Measurements from ENCODE around the gene CD200. TPM values are rescaled to one million over a fixed set of nuclear protein-coding genes. Genes with fewer than 3 reads are reported as not detected.

CD200 gene
- total and polyA plus RNA-seq, 2 experiments from 2014 or later, result 0.20 TPM; not detected in 1

- H3K9me3 ChIP-seq (ENCODE audit: low read depth), result no peaks in the 10 kb centered on the region
- H3K9ac ChIP-seq, result no peak overlapping the region
- H3K36me3 ChIP-seq (ENCODE audit: low read depth), result no peaks in the 10 kb centered on the region
- H3K4me3 ChIP-seq, result no peak overlapping the region
- 0 out of 2 replicates have a peak, but pooled peaks cover 3% of the 10 kb centered on the region for H3F3A ChIP-seq (ENCODE audit: insufficient read depth)
- no peak for DNase-seq
- no peaks in the 10 kb centered on the region for H3K9me2 ChIP-seq (ENCODE audit: insufficient read depth)
- H3K4me2 ChIP-seq (ENCODE audit: unreplicated experiment), result no peak overlapping the region
- H3K79me2 ChIP-seq (ENCODE audit: insufficient read depth), result no peaks in the 10 kb centered on the region
- H4K20me1 ChIP-seq (ENCODE audit: insufficient read depth), result no peaks in the 10 kb centered on the region
- H3K27ac ChIP-seq, result no peak overlapping the region
- no peaks in the 10 kb centered on the region for H3K27me3 ChIP-seq (replicated peaks; ENCODE audit: insufficient read depth)
- H3K4me1 ChIP-seq (ENCODE audit: insufficient read depth), result no peaks in the 10 kb centered on the region
- WGBS, 2 experiments (ENCODE audit: low coverage in 1 of 2, low lambda C conversion rate in 2 of 2, missing lambda C conversion rate in 2 of 2), result 62 to 63% methylated on average over 7 of the region's 7 CpGs
- no peak for TF ChIP-seq EZH2 (IDR thresholded peaks at IDR 0.05; ENCODE audit: insufficient read depth, poor library complexity, severe bottlenecking)
- TF ChIP-seq EZH2phosphoT487 (IDR thresholded peaks at IDR 0.05; ENCODE audit: insufficient read depth, low read depth), result no peak
- in situ Hi-C loops (cut with MboI), result no loop called here
- H2AFZ ChIP-seq, result no peak overlapping the region
Observed at GRCh38 chr3:112382543-112383160, 49.7 kb downstream of the CD200 start.

GRCh38 chr3:112384769-112385168 is 51.8 kb downstream of the CD200 start:
- no peaks in the 10 kb centered on the region for H3K79me2 ChIP-seq (ENCODE audit: insufficient read depth)
- in situ Hi-C loops (cut with MboI), result no loop called here

GRCh38 chr3:112388972-112389371 is 56.0 kb downstream of the CD200 start:
- Histone ChIP-seq H3K4me2 (ENCODE audit: unreplicated experiment) (no peak overlapping the region), H3K9me3 (ENCODE audit: low read depth) (no peaks in the 10 kb centered on the region), H3K9me2 (ENCODE audit: insufficient read depth) (no peaks in the 10 kb centered on the region), H3K79me2 (ENCODE audit: insufficient read depth) (no peaks in the 10 kb centered on the region), H4K20me1 (ENCODE audit: insufficient read depth) (no peaks in the 10 kb centered on the region), H3K27me3 (replicated peaks; ENCODE audit: insufficient read depth) (no peaks in the 10 kb centered on the region), H2AFZ (no peak overlapping the region), H3K36me3 (ENCODE audit: low read depth) (no peaks in the 10 kb centered on the region), H3K9ac (no peak overlapping the region), H3K4me3 (no peak overlapping the region), H3F3A (ENCODE audit: insufficient read depth) (peaks cover 31% of the 10 kb centered on the region), H3K4me1 (ENCODE audit: insufficient read depth) (peaks cover 31% of the 10 kb centered on the region), H3K27ac (no peak overlapping the region)
- TF ChIP-seq EZH2phosphoT487 (IDR thresholded peaks at IDR 0.05; ENCODE audit: insufficient read depth, low read depth), result no peak
- TF ChIP-seq EZH2 (IDR thresholded peaks at IDR 0.05; ENCODE audit: insufficient read depth, poor library complexity, severe bottlenecking), result no peak
- no peak for DNase-seq
- in situ Hi-C loops (cut with MboI), result no loop called here

More at GRCh38 chr3:112384769-112385168, 51.8 kb downstream of the CD200 start:
- H3K4me1 ChIP-seq (ENCODE audit: insufficient read depth), result peaks cover 2% of the 10 kb centered on the region; the same call in 1 of the 2 replicates
- peaks cover 6% of the 10 kb centered on the region for H3F3A ChIP-seq (ENCODE audit: insufficient read depth)
- no peak for DNase-seq
- no peaks in the 10 kb centered on the region for H3K27me3 ChIP-seq (replicated peaks; ENCODE audit: insufficient read depth)
- H3K4me2 ChIP-seq (ENCODE audit: unreplicated experiment), result no peak overlapping the region
- no peaks in the 10 kb centered on the region for H3K36me3 ChIP-seq (ENCODE audit: low read depth)
- no peak overlapping the region for H3K4me3 ChIP-seq
- no peak for TF ChIP-seq EZH2 (IDR thresholded peaks at IDR 0.05; ENCODE audit: insufficient read depth, poor library complexity, severe bottlenecking)
- TF ChIP-seq EZH2phosphoT487 (IDR thresholded peaks at IDR 0.05; ENCODE audit: insufficient read depth, low read depth), result no peak
- no peaks in the 10 kb centered on the region for H3K9me3 ChIP-seq (ENCODE audit: low read depth)
- no peaks in the 10 kb centered on the region for H4K20me1 ChIP-seq (ENCODE audit: insufficient read depth)
- H3K27ac ChIP-seq, result no peak overlapping the region
- no peak overlapping the region for H2AFZ ChIP-seq
- no peak overlapping the region for H3K9ac ChIP-seq
- no peaks in the 10 kb centered on the region for H3K9me2 ChIP-seq (ENCODE audit: insufficient read depth)

- Histone ChIP-seq H3F3A (ENCODE audit: insufficient read depth) (peaks cover 31% of the 10 kb centered on the region), H3K4me3 (no peak overlapping the region), H3K9ac (no peak overlapping the region), H2AFZ (peak overlapping the region; percentile 42; the same call in 1 of the 2 replicates), H3K4me2 (ENCODE audit: unreplicated experiment) (peak overlapping the region; percentile 50), H3K27ac (peak overlapping the region; percentile 75), H3K4me1 (ENCODE audit: insufficient read depth) (peaks cover 35% of the 10 kb centered on the region), H3K9me3 (ENCODE audit: low read depth) (no peaks in the 10 kb centered on the region), H3K36me3 (ENCODE audit: low read depth) (no peaks in the 10 kb centered on the region), H3K79me2 (ENCODE audit: insufficient read depth) (no peaks in the 10 kb centered on the region), H3K9me2 (ENCODE audit: insufficient read depth) (no peaks in the 10 kb centered on the region), H4K20me1 (ENCODE audit: insufficient read depth) (no peaks in the 10 kb centered on the region), H3K27me3 (replicated peaks; ENCODE audit: insufficient read depth) (no peaks in the 10 kb centered on the region)
- DNase-seq, result no peak
- in situ Hi-C loops (cut with MboI), result no loop called here
- TF ChIP-seq EZH2phosphoT487 (IDR thresholded peaks at IDR 0.05; ENCODE audit: insufficient read depth, low read depth) (no peak), EZH2 (IDR thresholded peaks at IDR 0.05; ENCODE audit: insufficient read depth, poor library complexity, severe bottlenecking) (no peak)
Observed at GRCh38 chr3:112389961-112390360, 57.0 kb downstream of the CD200 start.

Measured in GM23248 (cell line).